Keratinocyte (primary cell): Measurements from ENCODE around the gene FMNL2. TPM values are rescaled to one million over a fixed set of nuclear protein-coding genes. Genes with fewer than 3 reads are reported as not detected.

Source experiments
- DNase-seq: peaks from one replicate; pipeline ENCODE4 v3.0.0-alpha.2; 2011; ENCODE audit warnings: low read depth, missing footprints, low spot score
- FAIRE-seq: peaks from 2 replicates; lab custom pipeline; 2011; peaks lifted over from hg19 to GRCh38; lab: Jason Lieb, UNC
- H2AFZ ChIP-seq: 2 replicates; pipeline ENCODE4 v1.6.0; 2012; ENCODE audit warnings: low read length, control low read depth, inconsistent platforms; ENCODE audit not compliant: control insufficient read depth
- H3K27ac ChIP-seq: 2 replicates; pipeline ENCODE4 v1.5.1; 2011; ENCODE audit warnings: low read length; ENCODE audit not compliant: control insufficient read depth, insufficient read depth
- H3K27me3 ChIP-seq: 3 replicates; pipeline ENCODE4 v1.6.0; 2011; ENCODE audit warnings: low read length; ENCODE audit not compliant: control insufficient read depth, insufficient read depth; ENCODE audit errors: extremely low read depth
- H3K36me3 ChIP-seq, 2 experiments: 2 replicates in 1 of 2; 3 replicates in 1 of 2; pipeline ENCODE4 v1.5.1; 2011; ENCODE audit warnings: low read length in 2 of 2, mild to moderate bottlenecking in 1 of 2; ENCODE audit not compliant: control insufficient read depth in 2 of 2, insufficient read depth in 2 of 2; ENCODE audit errors: extremely low read depth in 1 of 2
- H3K4me1 ChIP-seq: 3 replicates; pipeline ENCODE4 v1.5.1; 2011; ENCODE audit warnings: low read length; ENCODE audit not compliant: control insufficient read depth, insufficient read depth; ENCODE audit errors: extremely low read depth
- H3K4me2 ChIP-seq: 3 replicates; pipeline ENCODE4 v1.6.0; 2011; ENCODE audit warnings: low read depth, low read length; ENCODE audit not compliant: control insufficient read depth, insufficient read depth; ENCODE audit errors: extremely low read depth
- H3K4me3 ChIP-seq, 3 experiments: fragments of 200-600 bp in 1 of 3; sonication (generic) in 1 of 3; 2 replicates in 2 of 3; 3 replicates in 1 of 3; pipeline ENCODE4 v1.5.1; 2011 to 2016; ENCODE audit warnings: low read length in 3 of 3, mild to moderate bottlenecking in 3 of 3, control low read depth in 2 of 3, inconsistent platforms in 1 of 3, low read depth in 1 of 3, mixed read lengths in 1 of 3, mixed run types in 1 of 3, moderate library complexity in 1 of 3; ENCODE audit not compliant: control insufficient read depth in 2 of 3, insufficient read depth in 2 of 3; ENCODE audit errors: extremely low read depth in 1 of 3
- H3K79me2 ChIP-seq: 2 replicates; pipeline ENCODE4 v1.6.0; 2012; ENCODE audit warnings: low read length; ENCODE audit not compliant: control insufficient read depth, insufficient read depth
- H3K9ac ChIP-seq: 3 replicates; pipeline ENCODE4 v1.6.0; 2011; ENCODE audit warnings: low read length; ENCODE audit not compliant: control insufficient read depth, insufficient read depth; ENCODE audit errors: extremely low read depth
- H3K9me1 ChIP-seq: 3 replicates; pipeline ENCODE4 v1.6.0; 2011; ENCODE audit warnings: low read length; ENCODE audit not compliant: control insufficient read depth, insufficient read depth; ENCODE audit errors: extremely low read depth
- H3K9me3 ChIP-seq: 2 replicates; pipeline ENCODE4 v1.5.1; 2012; ENCODE audit warnings: low read depth, low read length; ENCODE audit not compliant: control insufficient read depth
- H4K20me1 ChIP-seq: 3 replicates; pipeline ENCODE4 v1.6.0; 2011; ENCODE audit warnings: low read length; ENCODE audit not compliant: control insufficient read depth, insufficient read depth; ENCODE audit errors: extremely low read depth
- CTCF ChIP-seq, 3 experiments: IDR thresholded peaks in 1 of 3; conservative IDR thresholded peaks in 1 of 3; optimal IDR thresholded peaks in 1 of 3; 2 replicates in 2 of 3; 3 replicates in 1 of 3; pipeline versions ENCODE3 to v1.5.1; 2011; ENCODE audit warnings: low read length in 3 of 3, mild to moderate bottlenecking in 3 of 3, moderate library complexity in 2 of 3, control low read depth in 1 of 3, inconsistent platforms in 1 of 3; ENCODE audit not compliant: insufficient read depth in 2 of 3; ENCODE audit errors: extremely low read depth in 1 of 3
- EZH2 ChIP-seq: IDR thresholded peaks from one replicate; pipeline ENCODE4 v1.6.1; 2012; ENCODE audit warnings: inconsistent platforms, mild to moderate bottlenecking, low read length, moderate library complexity
- dilution Hi-C: fragments of 300-500 bp; cut with MboI; formaldehyde crosslinking; loops from one replicate; pipeline ENCODE4 v1.7.0; 2020; ENCODE audit warnings: low sequenced_read_pairs; ENCODE audit not compliant: extremely low pct_ligation_motif_present
- polyA plus RNA-seq, 5 experiments: library from polyadenylated mRNA; depleted of rRNA in 3 of 5; stranded (reverse) in 3 of 5; stranded (forward) in 1 of 5; unstranded in 1 of 5; fragments of >200 nt; gene quantifications; 1 replicate in 1 of 5; 2 replicates in 3 of 5; 3 replicates in 1 of 5; pipeline versions ENCODE4 v1.2.1 to v1.2.3, GENCODE V29; 2011 to 2012; ENCODE audit warnings: missing spikeins in 2 of 5, low read depth in 1 of 5, low replicate concordance in 1 of 5

FMNL2 gene
- polyA plus RNA-seq, 1 donor (not counting 4 experiments of a cell fraction or from before 2014, with no cell fraction given) = 62.7 TPM

GRCh38 chr2:152598975-152599759 is 264.2 kb downstream of the FMNL2 start:
- Histone ChIP-seq H3K4me3 (no peak overlapping the region), H3K9me3 (no peaks in the 10 kb centered on the region), H3K36me3 (no peaks in the 10 kb centered on the region), H3K4me2 (no peak overlapping the region), H3K9ac (no peak overlapping the region), H4K20me1 (no peaks in the 10 kb centered on the region), H3K79me2 (no peaks in the 10 kb centered on the region), H2AFZ (no peak overlapping the region), H3K27ac (no peak overlapping the region), H3K9me1 (no peaks in the 10 kb centered on the region), H3K4me1 (peaks cover 9% of the 10 kb centered on the region), H3K27me3 (no peaks in the 10 kb centered on the region)
- dilution Hi-C loops = no loop called here
- FAIRE-seq = no peak
- DNase-seq = no peak
- TF ChIP-seq EZH2 = no peak

- no peak for TF ChIP-seq EZH2
- no peak for TF ChIP-seq CTCF (optimal IDR thresholded peaks at IDR 0.05 in 1 of 3, IDR thresholded peaks at IDR 0.05 in 1 of 3, conservative IDR thresholded peaks at IDR 0.05 in 1 of 3; ENCODE audit: extremely low read depth in 1 of 3, insufficient read depth in 2 of 3, low read length in 3 of 3)
- dilution Hi-C loops = no loop called here
- H3K9ac ChIP-seq = no peak overlapping the region
- H3K27me3 ChIP-seq = no peaks in the 10 kb centered on the region
- no peaks in the 10 kb centered on the region for H3K9me3 ChIP-seq
- H3K36me3 ChIP-seq = peaks cover 0 to 1% of the 10 kb centered on the region in 2 experiments
- H3K4me1 ChIP-seq = peaks cover under 1% of the 10 kb centered on the region
- FAIRE-seq (no peak), DNase-seq (no peak)
- H3K4me2 ChIP-seq = no peak overlapping the region
- no peak overlapping the region for H3K27ac ChIP-seq
- H3K79me2 ChIP-seq = peaks cover 2% of the 10 kb centered on the region
- no peak overlapping the region for H3K4me3 ChIP-seq
- H3K9me1 ChIP-seq = no peaks in the 10 kb centered on the region
- no peak overlapping the region for H2AFZ ChIP-seq
- no peaks in the 10 kb centered on the region for H4K20me1 ChIP-seq
Measured at GRCh38 chr2:152600051-152600657, 265.2 kb downstream of the FMNL2 start.
